DOHH2 (cell line): Measurements from ENCODE around the gene HOXB8.

Source experiments
- H3F3A ChIP-seq: fragments of 200-600 bp; sonication (generic), shearing (Covaris generic); 2 replicates; pipeline ENCODE4 v1.6.0; 2016; ENCODE audit warnings: antibody characterized with exemption, mild to moderate bottlenecking; ENCODE audit not compliant: control insufficient read depth, insufficient read depth
- H3K27ac ChIP-seq: fragments of 200-600 bp; sonication (generic); 2 replicates; pipeline ENCODE4 v1.5.1; 2014; ENCODE audit warnings: low read depth, mild to moderate bottlenecking, low read length, moderate library complexity
- H3K27me3 ChIP-seq: fragments of 200-600 bp; sonication (generic); 2 replicates; pipeline ENCODE4 v1.6.1; 2014; ENCODE audit warnings: mild to moderate bottlenecking, low read length, mixed read lengths; ENCODE audit not compliant: control insufficient read depth
- H3K36me3 ChIP-seq: fragments of 200-600 bp; sonication (generic); 2 replicates; pipeline ENCODE4 v1.6.1; 2014; ENCODE audit warnings: mild to moderate bottlenecking, low read length, moderate library complexity, mixed read lengths; ENCODE audit not compliant: control insufficient read depth
- H3K4me1 ChIP-seq: fragments of 200-600 bp; sonication (generic); 2 replicates; pipeline ENCODE4 v1.6.1; 2014; ENCODE audit warnings: mild to moderate bottlenecking, low read length, mixed read lengths; ENCODE audit not compliant: control insufficient read depth
- H3K4me2 ChIP-seq: fragments of 200-600 bp; sonication (generic); 2 replicates; pipeline ENCODE4 v1.6.0; 2014; ENCODE audit warnings: mild to moderate bottlenecking, low read length, moderate library complexity
- H3K4me3 ChIP-seq: fragments of 200-600 bp; sonication (generic); 2 replicates; pipeline ENCODE4 v1.5.1; 2014; ENCODE audit warnings: mild to moderate bottlenecking, low read length, mixed read lengths
- H3K79me2 ChIP-seq: fragments of 200-600 bp; sonication (generic); 2 replicates; pipeline ENCODE4 v1.6.1; 2014; ENCODE audit warnings: mild to moderate bottlenecking, low read length, mixed read lengths; ENCODE audit not compliant: control insufficient read depth
- H3K9me2 ChIP-seq: fragments of 200-600 bp; sonication (generic); replicated peaks from 2 replicates; pipeline ENCODE4 v1.6.1; 2014; ENCODE audit warnings: mild to moderate bottlenecking, low read length, mixed read lengths; ENCODE audit not compliant: control insufficient read depth
- H3K9me3 ChIP-seq: fragments of 200-600 bp; sonication (generic); 2 replicates; pipeline ENCODE4 v1.6.1; 2014; ENCODE audit warnings: antibody characterized with exemption, low read length, mixed read lengths; ENCODE audit not compliant: control insufficient read depth, insufficient read depth
- H4K20me1 ChIP-seq: fragments of 200-600 bp; sonication (generic); 2 replicates; pipeline ENCODE4 v1.6.0; 2014; ENCODE audit warnings: low read depth, mild to moderate bottlenecking, antibody characterized with exemption, low read length, moderate library complexity; ENCODE audit not compliant: control insufficient read depth, insufficient read depth
- CTCF ChIP-seq: fragments of 200-600 bp; sonication (generic); IDR thresholded peaks from one replicate; pipeline ENCODE4 v1.5.1; 2014; ENCODE audit warnings: antibody characterized with exemption, mild to moderate bottlenecking, low read depth, low read length; ENCODE audit not compliant: poor library complexity, severe bottlenecking
- EZH2phosphoT487 ChIP-seq: fragments of 200-600 bp; sonication (generic); IDR thresholded peaks from 2 replicates; pipeline ENCODE4 v1.6.1; 2017; ENCODE audit warnings: borderline replicate concordance, mild to moderate bottlenecking, antibody characterized with exemption, low read length, moderate library complexity, mixed read lengths

HOXB8 gene

GRCh38 chr17:48644159-48644558 lies 29.1 kb upstream of the HOXB8 start:
- Histone ChIP-seq H3K27ac (no peak overlapping the region), H3K4me2 (no peak overlapping the region), H3F3A (no peaks in the 10 kb centered on the region), H3K9me3 (no peaks in the 10 kb centered on the region), H3K79me2 (no peaks in the 10 kb centered on the region), H3K36me3 (no peaks in the 10 kb centered on the region), H3K27me3 (peaks cover 31% of the 10 kb centered on the region), H3K4me3 (no peak overlapping the region), H3K9me2 (no peaks in the 10 kb centered on the region), H4K20me1 (no peaks in the 10 kb centered on the region), H3K4me1 (peaks cover 11% of the 10 kb centered on the region)
- no peak for TF ChIP-seq EZH2phosphoT487
- TF ChIP-seq CTCF: no peak

GRCh38 chr17:48643697-48644012 lies 28.6 kb upstream of the HOXB8 start:
- H4K20me1 ChIP-seq: no peaks in the 10 kb centered on the region
- TF ChIP-seq EZH2phosphoT487 (no peak), CTCF (no peak)
- no peaks in the 10 kb centered on the region for H3K9me3 ChIP-seq
- H3K27ac ChIP-seq: no peak overlapping the region
- no peaks in the 10 kb centered on the region for H3K9me2 ChIP-seq
- peaks cover 11% of the 10 kb centered on the region for H3K4me1 ChIP-seq
- no peaks in the 10 kb centered on the region for H3F3A ChIP-seq
- no peak overlapping the region for H3K4me3 ChIP-seq
- H3K36me3 ChIP-seq: no peaks in the 10 kb centered on the region
- H3K79me2 ChIP-seq: no peaks in the 10 kb centered on the region
- H3K4me2 ChIP-seq: no peak overlapping the region
- H3K27me3 ChIP-seq: peaks cover 36% of the 10 kb centered on the region

- Histone ChIP-seq H3F3A (no peaks in the 10 kb centered on the region), H3K79me2 (no peaks in the 10 kb centered on the region)
Measured at GRCh38 chr17:48642843-48643696, 28.0 kb upstream of the HOXB8 start.

More at GRCh38 chr17:48642843-48643696, 28.0 kb upstream of the HOXB8 start:
- no peaks in the 10 kb centered on the region for H4K20me1 ChIP-seq
- H3K27me3 ChIP-seq: peaks cover 41% of the 10 kb centered on the region
- H3K4me2 ChIP-seq: no peak overlapping the region
- no peaks in the 10 kb centered on the region for H3K9me2 ChIP-seq
- TF ChIP-seq EZH2phosphoT487 (no peak), CTCF (no peak)
- no peak overlapping the region for H3K4me3 ChIP-seq
- H3K36me3 ChIP-seq: no peaks in the 10 kb centered on the region
- no peak overlapping the region for H3K27ac ChIP-seq
- peaks cover 11% of the 10 kb centered on the region for H3K4me1 ChIP-seq
- no peaks in the 10 kb centered on the region for H3K9me3 ChIP-seq
